ENCODE data around the gene FGL2.
"Not testable (repeated sequence)": the region's sequence is repeated elsewhere in the genome, so short reads cannot be mapped to it uniquely, and the experiment has no call there.

The FGL2 gene, protein sequence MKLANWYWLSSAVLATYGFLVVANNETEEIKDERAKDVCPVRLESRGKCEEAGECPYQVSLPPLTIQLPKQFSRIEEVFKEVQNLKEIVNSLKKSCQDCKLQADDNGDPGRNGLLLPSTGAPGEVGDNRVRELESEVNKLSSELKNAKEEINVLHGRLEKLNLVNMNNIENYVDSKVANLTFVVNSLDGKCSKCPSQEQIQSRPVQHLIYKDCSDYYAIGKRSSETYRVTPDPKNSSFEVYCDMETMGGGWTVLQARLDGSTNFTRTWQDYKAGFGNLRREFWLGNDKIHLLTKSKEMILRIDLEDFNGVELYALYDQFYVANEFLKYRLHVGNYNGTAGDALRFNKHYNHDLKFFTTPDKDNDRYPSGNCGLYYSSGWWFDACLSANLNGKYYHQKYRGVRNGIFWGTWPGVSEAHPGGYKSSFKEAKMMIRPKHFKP

DNA sequence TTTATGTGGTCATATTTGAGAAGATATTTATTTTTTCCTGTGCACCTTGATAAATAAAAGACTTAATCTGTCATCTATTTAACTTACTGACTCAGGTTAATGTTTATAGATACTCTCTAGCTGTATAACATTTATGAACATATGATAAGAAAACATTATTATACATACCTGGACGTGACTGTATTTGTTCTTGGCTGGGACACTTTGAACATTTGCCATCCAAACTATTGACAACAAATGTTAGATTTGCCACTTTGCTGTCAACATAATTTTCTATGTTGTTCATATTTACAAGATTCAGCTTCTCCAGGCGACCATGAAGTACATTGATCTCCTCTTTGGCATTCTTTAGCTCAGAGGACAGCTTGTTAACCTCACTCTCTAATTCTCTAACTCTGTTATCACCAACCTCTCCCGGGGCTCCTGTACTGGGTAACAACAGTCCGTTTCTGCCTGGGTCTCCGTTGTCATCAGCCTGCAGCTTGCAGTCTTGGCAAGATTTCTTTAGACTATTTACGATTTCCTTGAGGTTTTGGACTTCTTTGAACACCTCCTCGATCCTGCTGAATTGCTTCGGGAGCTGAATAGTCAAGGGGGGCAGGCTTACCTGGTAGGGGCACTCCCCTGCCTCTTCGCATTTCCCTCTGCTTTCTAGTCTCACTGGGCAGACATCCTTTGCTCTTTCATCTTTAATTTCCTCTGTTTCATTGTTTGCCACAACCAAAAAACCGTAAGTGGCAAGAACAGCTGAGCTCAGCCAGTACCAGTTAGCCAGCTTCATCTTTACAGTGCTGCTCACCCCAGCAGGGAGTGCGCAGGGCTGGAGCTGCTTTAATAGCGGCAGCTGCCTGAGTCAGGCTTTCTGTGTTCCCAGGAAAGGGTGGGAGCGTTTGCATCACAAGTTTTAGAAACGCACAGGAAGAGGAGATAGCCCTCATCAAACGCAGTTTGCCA lies at the start of gene FGL2:
FGL2 (minus strand) TSS at position 807 of the 954 bp plus-strand sequence; CDS start at position 781, 26 bp downstream.
- no peak for DNase-seq

DNA sequence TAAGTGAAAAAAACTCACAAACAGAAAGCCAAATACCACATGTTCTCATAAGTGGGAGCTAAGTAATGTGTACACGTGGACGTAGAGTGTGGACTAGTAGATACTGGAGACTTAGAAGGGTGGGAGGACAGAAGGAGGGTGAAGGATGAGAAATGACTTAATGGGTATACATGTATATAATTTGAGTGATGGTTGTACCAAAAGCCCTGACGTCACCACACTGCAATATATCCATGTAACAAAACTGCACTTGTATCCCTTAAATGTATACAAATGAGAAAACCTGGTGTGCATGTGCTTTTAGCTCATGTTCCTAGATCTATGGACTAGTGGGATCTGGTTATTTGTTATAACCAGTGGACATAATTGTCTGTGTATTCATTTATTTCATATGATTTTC lies 48.5 kb upstream of the FGL2 start:
- DNase-seq = no peak

DNA sequence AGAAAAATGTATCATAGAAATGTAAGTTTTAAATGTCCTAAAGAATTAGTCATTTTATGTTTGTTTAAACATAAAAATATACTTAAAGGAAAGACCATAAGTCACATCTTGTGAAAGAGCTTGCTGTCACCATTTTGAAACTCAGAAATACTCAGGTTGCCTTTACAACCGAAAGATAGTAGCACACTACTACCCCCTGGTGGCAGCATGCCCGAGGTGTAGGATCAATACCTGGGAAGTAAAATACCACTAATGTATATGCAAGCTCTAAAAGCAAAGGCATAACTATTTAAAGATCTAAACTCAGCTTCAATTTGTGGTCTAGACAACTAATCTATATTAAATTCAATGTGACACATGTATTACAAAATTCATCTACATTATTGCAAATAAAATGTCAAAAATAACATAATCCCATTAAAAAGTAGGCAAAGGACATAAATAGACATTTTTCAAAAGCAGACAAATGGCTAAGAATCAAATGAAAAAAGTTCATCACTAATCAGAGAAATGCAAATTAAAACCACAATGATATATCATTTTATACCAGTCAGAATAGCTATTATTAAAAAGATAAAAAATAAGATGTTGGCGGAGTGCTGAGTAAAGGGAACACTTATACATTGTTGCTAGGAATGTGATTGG lies 47.7 kb upstream of the FGL2 start:
- no peak for DNase-seq

DNA sequence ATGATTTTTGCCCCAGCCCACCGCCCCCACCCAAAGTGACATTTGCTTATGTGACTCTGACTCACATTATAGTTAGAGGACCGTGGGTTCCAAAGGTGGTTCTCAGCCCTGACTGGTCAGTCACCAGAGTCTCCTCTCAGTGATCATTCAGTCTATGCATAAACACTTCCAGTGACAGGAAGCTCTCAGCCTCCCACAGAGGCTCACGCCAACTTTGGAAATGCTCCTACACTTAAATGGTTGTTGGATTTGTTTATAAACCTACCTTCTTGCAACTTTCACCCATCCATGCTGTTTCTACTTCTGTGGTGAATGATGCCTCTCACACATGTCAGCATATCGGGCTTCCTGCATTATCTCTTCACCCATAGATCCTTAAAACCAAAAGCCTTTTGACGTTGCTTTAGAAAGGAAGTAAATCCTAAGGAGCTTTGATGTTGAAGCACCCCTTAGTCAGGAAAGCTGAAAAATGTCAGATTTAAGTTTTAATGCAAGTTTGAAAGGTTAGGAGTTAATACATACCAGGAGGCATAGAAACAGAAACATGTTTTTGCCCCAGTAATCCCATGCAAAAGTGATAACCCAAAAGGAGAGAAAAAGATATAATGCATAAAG lies 46.5 kb upstream of the FGL2 start:
- no peak for DNase-seq

DNA sequence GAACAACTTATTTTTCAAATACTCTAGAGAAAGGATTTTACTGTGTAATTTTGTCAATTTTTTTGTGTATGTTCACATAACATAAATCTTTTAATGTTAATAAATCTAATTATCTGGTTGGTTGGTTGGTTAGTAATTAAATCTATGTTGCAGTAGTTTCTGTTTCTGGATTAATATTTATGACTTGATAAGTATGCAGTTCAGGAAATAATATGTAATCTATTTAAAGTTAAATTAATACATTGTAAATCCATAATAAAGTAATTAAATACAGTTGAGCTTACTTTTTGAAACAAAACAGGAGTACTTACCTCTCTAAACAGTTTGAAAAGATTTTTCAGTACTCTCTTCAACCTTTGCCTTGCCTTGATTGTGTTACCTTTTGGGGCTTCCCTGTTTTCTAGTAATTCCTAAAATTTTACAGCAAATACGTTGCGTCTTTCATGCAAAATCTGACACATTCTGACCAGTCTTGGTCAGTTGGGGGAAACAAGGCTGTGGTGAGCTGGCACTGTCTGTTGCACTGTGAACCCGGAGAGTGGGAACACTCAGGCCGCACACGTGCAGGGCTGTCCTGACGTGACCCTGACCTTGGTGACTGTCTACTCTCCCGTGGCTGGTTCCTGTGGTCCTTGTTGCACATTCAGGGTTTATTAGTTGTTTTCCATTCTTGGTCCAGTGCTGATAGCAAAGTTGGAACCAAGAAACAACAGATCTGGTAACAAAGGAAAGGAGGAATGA lies 45.6 kb upstream of the FGL2 start:
- no peak for DNase-seq

DNA sequence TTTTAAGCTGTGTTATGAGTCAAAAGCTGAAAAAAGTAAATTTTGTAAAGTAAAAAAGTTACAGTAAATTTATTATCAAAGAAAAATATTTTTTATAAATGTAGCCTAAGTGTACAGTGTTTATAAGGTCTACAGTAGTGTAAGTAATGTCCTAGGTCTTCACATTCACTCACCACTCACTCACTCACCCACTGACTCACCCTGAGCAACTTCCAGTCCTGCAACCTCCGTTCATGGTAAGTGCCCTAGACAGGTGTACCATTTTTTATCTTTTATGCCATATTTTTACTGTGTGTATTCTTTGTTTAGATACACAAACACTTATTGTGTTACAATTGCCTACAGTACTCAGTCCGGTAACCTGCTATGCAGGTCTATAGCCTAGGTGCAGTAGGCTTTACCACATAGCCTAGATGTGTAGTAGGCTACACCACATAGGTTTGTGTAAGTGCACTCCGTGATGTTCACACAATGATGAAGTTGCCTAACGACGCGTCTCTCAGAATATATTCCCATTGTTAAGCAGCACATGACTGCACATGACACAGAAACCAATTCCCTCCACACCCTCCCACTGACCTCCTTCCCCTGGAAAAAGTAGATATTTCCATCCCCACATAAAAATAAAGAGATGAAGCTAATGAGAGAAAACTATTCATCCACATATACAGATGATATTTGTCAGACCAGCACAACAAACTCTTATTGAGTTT lies 44.8 kb upstream of the FGL2 start:
- no peak for DNase-seq

DNA sequence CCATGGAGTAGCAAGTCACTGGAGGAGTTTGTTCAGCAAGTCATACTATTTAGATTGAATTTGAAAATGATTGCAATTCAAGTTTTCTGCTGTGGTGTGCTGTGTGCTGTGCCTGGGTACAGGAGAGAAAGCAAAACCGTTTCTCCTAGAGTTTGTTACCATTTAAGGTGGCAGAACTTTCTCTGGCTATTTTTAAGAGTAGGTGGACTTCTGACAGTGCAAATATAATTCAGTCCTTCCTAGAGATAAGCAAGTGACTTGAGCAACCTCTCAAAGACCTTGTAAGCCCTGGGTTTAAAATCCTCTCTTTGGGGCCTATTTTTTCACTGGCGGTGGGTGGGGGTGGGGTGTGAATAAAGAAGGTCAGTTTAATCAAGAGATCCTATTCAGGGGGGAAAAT lies 42.9 kb upstream of the FGL2 start:
- no peak for DNase-seq

DNA sequence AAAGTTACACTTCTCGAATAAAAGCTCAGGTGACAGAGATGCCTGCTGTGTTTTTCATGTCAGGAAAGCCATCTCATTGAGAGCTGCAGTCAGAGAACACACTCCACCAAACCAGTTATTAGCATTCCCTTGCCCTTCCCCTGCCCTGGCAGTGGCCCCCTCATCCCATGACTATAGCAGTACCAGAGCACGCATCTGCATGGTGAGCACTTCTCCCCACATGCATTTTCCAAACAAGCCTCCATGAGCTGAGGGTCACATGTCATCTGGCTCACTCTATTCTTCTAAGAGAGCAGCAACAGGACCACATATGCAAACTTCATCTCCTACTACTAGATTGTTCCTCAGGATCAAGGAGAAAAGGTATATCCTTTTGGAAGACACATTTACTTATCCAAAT lies 42.4 kb upstream of the FGL2 start:
- DNase-seq = no peak

DNA sequence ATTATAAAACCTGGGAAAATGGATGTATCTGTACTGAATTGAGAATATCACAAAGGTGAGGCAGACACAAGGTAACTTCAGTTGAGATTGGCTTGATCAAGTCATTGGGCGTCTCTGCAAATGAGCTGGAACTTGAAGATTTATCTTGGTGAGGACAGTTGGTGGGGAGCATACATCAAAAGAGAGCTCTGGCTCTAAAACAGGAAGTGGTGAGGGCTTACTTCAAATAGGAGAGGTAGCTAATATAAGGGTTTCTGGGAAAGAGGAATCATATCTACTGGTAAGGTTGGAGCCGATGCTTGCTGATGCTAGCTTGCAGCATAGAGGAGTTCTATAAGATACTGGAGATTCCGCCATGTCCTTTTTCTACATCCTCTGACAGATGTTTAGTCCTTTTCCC lies 39.9 kb upstream of the FGL2 start:
- no peak for DNase-seq

DNA sequence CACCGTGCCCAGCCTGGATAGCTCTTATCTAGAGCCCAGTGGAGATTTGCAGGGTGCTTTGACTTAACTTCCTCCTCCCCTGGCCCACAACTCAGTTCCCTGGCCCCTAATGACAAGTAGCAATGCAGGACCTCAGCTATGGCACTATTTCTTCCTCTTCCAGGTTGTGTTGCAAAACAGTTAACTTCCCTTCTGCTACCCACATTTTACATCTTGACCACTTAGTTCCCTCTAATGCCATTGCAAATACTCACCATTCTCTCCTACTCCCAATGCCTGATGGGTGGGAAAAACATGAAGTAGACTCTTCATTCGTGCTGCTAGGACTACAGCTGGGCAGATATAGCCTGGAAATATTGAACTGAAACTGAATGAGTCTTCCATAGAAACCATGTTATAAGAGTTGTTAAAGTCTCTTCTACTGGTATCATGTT lies 39.1 kb upstream of the FGL2 start:
- no peak for DNase-seq

DNA sequence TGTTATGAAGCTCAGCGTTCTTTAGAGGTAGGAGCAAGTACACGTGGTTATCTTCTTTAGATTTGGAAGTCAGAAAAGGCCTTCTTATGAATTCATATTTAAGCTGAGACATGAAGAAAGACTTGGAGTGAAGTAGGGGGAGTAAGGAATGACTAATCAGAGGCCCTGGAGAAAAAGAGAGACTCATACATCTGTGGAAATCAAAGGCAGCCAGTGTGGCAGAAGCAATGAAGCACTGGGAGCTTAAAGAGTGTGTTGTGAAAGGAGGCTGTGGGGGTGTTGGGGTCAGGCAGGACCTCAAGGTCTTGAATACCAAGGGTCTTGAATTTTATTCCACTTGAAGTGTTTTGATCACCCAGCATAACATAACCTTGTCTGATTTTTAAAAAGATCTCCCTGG lies 35.7 kb upstream of the FGL2 start:
- DNase-seq = no peak

DNA sequence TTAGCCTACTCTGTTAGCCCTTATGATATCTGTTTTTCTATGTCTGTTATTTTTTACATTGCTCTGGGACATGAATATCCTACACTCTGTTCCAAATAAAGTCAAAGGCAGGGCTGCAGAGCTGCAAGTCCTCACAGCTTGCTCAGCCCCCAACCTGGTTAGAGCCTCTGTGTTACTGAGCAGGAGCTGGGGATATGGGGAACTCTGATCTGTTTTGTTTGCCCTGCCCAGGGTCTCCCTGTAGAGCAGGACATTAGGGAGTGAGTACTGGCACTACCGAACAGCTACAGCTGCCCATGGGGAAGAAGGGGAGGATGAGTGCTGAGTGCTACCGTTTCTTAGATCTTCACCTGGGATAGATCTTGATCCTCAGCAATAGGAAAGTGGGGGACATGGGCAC lies 32.8 kb upstream of the FGL2 start:
- no peak for DNase-seq

DNA sequence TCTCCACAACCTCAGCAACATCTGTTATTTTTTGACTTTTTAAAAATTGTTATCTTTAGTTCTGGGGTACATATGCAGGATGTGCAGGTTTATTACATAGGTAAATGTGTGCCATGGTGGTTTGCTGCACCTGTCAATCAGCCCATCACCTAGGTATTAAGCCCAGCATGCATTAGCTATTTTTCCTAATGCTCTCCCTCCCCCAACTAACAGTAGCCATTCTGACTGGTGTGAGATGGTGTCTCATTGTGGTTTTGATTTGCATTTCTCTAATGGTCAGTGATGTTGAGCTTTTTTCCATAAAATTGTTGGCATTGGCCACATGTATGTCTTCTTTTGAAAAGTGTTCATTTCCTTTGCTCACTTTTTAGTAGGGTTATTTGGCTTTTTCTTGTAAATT lies 29.2 kb upstream of the FGL2 start:
- not testable (repeated sequence) for DNase-seq

DNA sequence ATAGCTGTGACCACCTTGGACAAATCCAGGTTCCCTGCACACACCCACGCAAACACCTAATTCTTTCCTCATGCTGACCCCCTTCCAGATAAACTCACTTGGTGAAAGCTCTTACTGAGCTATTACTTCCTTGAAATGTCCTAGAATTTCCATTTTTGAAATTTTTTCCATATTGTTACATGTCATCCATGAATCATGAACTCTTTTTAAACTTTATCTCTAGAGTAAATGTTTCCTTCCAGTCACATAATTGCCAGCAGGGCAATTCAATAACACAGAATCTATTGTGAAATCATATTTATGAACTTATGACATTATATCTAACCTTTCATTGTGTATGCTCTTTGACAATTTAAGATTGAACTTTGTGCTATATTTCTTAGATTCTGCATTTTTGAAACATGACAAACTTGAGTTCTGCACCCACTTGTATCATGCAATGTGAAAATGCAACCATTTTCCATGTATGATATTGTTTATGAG lies 26.8 kb upstream of the FGL2 start:
- no peak for DNase-seq

DNA sequence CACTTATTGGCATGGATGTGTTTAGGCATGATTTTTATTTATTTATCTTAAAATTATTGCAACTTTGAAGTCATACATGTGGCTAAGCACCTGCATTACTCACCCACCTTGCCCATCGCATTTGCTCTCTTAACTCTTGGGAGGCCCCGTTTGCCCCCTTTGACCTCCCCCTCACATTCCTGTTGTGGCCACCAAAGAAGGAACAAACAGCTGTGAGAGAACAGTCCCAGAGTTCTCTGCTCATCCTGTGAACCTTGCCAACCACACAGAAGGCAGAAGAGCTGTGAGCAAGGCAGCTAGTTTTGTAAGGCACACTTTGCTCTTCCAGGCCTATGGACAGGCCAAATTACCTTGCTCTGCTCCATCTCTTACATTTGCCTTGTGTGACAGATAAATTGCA lies 23.6 kb upstream of the FGL2 start:
- DNase-seq = no peak

DNA sequence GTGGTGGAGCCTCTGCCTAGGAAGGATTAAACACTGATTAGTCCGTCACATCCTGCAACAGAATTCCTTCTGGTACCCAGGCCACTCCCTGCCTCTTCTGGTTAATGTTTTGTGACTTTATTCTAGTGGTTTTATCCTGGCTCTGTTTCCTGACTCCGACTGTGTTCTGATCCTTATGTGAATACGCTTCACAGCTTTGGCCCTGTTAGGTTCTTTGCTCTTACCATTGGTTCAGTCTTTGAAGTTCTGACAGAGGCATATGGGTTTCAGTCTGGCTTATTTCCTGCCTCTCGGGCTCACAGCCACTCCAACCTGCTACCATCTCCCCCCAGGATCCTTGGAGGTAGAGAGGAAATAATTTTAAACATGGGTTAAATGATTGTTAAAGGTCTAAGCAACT lies 23.2 kb upstream of the FGL2 start:
- no peak for DNase-seq

DNA sequence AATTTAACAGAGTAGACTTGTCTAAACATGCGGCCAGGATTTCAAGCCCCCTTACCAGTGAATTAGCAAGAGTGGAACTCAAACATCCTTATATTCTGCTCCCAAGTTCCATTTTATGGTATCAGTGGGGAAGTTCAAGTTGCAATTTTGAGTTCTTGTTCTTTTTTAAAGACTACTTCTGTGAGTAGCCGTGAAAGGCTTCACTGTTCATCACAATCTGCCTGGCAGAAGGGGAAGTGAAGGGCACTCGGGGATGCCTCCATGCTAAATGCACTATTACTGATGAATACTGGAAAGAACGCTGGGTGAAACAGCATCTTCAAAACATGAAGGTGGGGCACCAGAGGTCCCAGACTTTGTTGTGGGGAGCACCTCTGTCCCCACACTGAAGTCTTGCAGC lies 22.4 kb upstream of the FGL2 start:
- no peak for DNase-seq

DNA sequence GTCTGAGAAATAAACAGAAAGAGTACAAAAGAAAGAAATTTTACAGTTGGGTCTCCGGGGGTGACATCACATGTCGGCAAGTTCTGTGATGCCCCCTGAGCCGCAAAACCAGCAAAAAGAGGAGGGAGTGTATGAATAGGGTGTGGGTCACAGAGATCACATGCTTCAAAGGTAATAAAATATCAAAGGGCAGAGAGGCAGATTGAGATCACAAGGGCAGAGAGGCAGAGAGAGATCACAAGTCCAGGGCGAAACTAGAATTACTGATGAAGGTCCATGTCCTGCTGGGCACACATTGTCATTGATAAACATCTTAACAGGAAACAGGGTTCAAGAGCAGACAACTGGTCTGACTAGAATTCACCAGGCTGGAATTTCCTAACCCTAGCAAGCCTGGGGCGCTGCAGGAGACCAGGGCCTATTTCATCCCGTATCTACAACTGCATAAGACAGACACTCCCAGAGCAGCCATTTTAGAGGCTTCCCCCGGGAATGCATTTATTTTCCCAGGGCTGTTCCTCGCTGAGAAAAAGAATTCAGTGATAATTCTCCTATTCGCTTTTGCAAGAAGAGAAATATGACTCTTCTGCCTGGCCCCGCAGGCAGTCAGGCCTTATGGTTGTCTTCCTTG lies 20.2 kb upstream of the FGL2 start:
- DNase-seq = not testable (repeated sequence)

DNA sequence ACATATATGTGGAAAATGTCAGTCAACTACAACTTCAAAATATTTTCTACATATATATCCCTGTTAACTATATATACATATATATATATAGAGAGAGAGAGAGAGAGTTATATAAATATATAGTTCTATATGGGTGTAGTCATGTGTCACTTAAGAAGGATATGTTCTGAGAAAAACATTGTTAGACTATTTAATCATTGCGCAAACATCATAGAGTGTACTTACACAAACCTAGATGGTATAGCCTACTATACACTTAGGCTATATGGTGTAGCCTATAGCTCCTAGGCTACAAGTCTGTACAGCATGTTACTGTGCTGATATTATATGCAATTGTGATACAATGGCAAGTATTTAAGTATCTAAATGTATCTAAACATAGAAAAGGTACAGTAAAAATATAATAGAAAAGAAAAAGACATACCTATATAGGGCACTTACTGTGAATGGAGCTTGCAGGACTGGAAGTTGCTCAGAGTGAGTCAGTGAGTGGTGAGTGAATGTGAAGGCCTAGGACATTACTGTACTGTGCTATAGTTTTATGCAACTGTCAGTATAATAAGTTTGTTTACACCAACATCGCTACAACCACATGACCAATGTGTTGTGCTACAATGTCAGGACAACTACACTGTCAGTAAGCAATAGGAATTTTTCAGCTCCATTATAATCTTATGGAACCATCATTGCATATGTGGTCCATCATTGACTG lies 18.0 kb upstream of the FGL2 start:
- DNase-seq = no peak

DNA sequence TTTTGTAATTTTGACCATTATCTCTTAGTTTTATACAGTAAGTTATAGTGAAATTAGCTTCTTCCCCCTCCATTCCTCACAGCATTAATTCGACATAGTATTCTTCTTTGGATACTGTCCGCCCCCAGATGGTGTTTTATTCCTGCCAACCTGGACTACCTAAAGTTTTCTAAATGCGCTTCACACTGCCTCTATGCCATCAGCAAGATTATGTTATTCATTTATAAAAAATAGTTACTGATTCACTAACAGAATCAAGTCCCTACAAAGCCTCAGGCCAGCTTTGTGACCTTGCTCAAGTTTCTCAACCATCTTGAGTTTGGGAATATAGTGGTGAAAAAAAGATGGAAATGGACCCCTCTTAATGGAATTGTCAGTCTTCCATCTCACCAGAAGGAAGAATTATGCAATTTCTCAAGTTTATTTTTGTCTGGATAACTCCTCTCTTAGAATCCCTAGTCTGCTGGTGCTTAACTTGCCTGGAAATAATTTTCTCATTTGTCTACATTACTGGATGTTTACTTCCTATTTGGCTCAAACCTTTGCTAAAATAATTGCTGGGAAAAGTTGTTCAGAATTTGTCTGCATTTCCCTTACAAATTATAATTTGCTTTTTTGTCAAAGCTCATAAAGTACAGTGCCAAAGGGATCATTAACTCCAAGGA lies 16.7 kb upstream of the FGL2 start:
- DNase-seq = no peak

Measured in 8988T (cell line).